Gastroesophageal sphincter (tissue), 3 donors: ENCODE measurements around the gene SCN8A.

Experiments
- CTCF ChIP-seq, 4 experiments: fragments of 200-600 bp in 2 of 4; fragments of 450-650 bp in 2 of 4; sonication (generic) in 1 of 4; IDR thresholded peaks; one replicate each; pipeline ENCODE4 v1.5.1; 2017 to 2019; ENCODE audit warnings: antibody characterized with exemption in 4 of 4, mild to moderate bottlenecking in 2 of 4, moderate library complexity in 2 of 4
- EP300 ChIP-seq: sonication (generic); formaldehyde crosslinking; IDR thresholded peaks from one replicate; pipeline ENCODE4 v1.6.1; 2017; ENCODE audit warnings: antibody characterized with exemption, mild to moderate bottlenecking
- POLR2A ChIP-seq, 2 donors: fragments of 450-650 bp; IDR thresholded peaks; one replicate each; pipeline ENCODE4 v1.6.1; 2017; ENCODE audit warnings: antibody characterized with exemption in 2 of 2, mild to moderate bottlenecking in 2 of 2, moderate library complexity in 1 of 2
- POLR2AphosphoS5 ChIP-seq: sonication (generic); formaldehyde crosslinking; IDR thresholded peaks from one replicate; pipeline ENCODE4 v1.6.1; 2017; ENCODE audit warnings: antibody characterized with exemption

- TF ChIP-seq POLR2A (IDR thresholded peaks at IDR 0.05) (no peak), CTCF (IDR thresholded peaks at IDR 0.05) (no peak), EP300 (no peak), POLR2AphosphoS5 (no peak)
Observed at GRCh38 chr12:51705450-51705849, 114.4 kb downstream of the SCN8A start.
